Nephron (organoid): ENCODE measurements around the gene BCAS1.

Experiments used
- H3K27ac Mint-ChIP-seq, 3 experiments: 2 replicates each; pipeline ENCODE4 v1.8.0; 2020; ENCODE audit warnings: mixed read lengths in 3 of 3, mild to moderate bottlenecking in 2 of 3, moderate library complexity in 1 of 3
- H3K27me3 Mint-ChIP-seq: 2 replicates; pipeline ENCODE4 v1.8.0; 2021; ENCODE audit warnings: low read depth, mild to moderate bottlenecking, moderate library complexity, mixed read lengths
- H3K36me3 Mint-ChIP-seq: 2 replicates; pipeline ENCODE4 v1.8.0; 2020; ENCODE audit warnings: low read depth, mixed read lengths
- H3K4me1 Mint-ChIP-seq: 2 replicates; pipeline ENCODE4 v1.8.0; 2020; ENCODE audit warnings: mixed read lengths
- H3K4me3 Mint-ChIP-seq, 3 experiments: 2 replicates each; pipeline ENCODE4 v1.8.0; 2020; ENCODE audit warnings: mild to moderate bottlenecking in 3 of 3, mixed read lengths in 3 of 3, moderate library complexity in 2 of 3
- H3K9me3 Mint-ChIP-seq: 2 replicates; pipeline ENCODE4 v1.8.0; 2020; ENCODE audit warnings: mixed read lengths
- TF ChIP-seq, protein P1 (sequence below), 3 experiments: fragments of 200-600 bp; sonication (generic); IDR thresholded peaks; one replicate each; pipeline ENCODE4 v1.5.0; 2021; ENCODE audit warnings: antibody characterized with exemption in 3 of 3; ENCODE audit not compliant: unreplicated experiment in 3 of 3

Gene BCAS1

GRCh38 chr20:54064939-54065338 is 5.5 kb downstream of the BCAS1 start:
- TF ChIP-seq, protein P1, sequence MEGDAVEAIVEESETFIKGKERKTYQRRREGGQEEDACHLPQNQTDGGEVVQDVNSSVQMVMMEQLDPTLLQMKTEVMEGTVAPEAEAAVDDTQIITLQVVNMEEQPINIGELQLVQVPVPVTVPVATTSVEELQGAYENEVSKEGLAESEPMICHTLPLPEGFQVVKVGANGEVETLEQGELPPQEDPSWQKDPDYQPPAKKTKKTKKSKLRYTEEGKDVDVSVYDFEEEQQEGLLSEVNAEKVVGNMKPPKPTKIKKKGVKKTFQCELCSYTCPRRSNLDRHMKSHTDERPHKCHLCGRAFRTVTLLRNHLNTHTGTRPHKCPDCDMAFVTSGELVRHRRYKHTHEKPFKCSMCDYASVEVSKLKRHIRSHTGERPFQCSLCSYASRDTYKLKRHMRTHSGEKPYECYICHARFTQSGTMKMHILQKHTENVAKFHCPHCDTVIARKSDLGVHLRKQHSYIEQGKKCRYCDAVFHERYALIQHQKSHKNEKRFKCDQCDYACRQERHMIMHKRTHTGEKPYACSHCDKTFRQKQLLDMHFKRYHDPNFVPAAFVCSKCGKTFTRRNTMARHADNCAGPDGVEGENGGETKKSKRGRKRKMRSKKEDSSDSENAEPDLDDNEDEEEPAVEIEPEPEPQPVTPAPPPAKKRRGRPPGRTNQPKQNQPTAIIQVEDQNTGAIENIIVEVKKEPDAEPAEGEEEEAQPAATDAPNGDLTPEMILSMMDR (IDR thresholded peaks at IDR 0.05; ENCODE audit: unreplicated experiment in 3 of 3) = no peak
- H3K4me1 Mint-ChIP-seq = peaks cover 21% of the 10 kb centered on the region
- H3K4me3 Mint-ChIP-seq = no peak overlapping the region
- peak overlapping the region in 1 of 3 experiments; percentile 8 for H3K27ac Mint-ChIP-seq
- no peaks in the 10 kb centered on the region for H3K36me3 Mint-ChIP-seq
- H3K27me3 Mint-ChIP-seq = peaks cover 5% of the 10 kb centered on the region
- H3K9me3 Mint-ChIP-seq = no peaks in the 10 kb centered on the region

GRCh38 chr20:54063992-54064676 is 6.3 kb downstream of the BCAS1 start:
- no peaks in the 10 kb centered on the region for H3K36me3 Mint-ChIP-seq
- TF ChIP-seq, protein P1 (IDR thresholded peaks at IDR 0.05; ENCODE audit: unreplicated experiment in 3 of 3) = no peak
- peaks cover 5% of the 10 kb centered on the region for H3K27me3 Mint-ChIP-seq
- no peak overlapping the region for H3K4me3 Mint-ChIP-seq
- peak overlapping the region in 1 of 3 experiments; percentile 8 for H3K27ac Mint-ChIP-seq
- H3K4me1 Mint-ChIP-seq = peaks cover 21% of the 10 kb centered on the region
- no peaks in the 10 kb centered on the region for H3K9me3 Mint-ChIP-seq

DNA sequence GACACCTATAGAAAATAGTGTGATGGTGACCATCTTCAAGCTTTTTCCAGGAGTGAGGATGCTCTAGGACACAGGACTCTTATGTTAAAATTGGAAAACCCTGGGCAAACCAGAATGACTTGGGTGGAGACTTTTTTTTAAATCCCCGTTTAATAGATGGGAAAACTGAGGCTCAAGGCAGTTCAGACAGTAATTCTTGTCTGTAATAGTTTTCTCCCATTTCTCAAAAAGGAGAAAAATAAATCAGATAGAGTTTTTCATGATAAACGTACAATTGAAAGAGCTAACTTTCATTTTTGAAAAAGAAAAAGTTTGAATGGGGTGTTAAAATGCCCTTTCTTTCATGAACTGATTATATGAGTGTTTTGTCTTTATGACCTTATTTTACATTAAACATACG is 6.8 kb downstream of the BCAS1 start:
- H3K4me3 Mint-ChIP-seq = no peak overlapping the region

DNA sequence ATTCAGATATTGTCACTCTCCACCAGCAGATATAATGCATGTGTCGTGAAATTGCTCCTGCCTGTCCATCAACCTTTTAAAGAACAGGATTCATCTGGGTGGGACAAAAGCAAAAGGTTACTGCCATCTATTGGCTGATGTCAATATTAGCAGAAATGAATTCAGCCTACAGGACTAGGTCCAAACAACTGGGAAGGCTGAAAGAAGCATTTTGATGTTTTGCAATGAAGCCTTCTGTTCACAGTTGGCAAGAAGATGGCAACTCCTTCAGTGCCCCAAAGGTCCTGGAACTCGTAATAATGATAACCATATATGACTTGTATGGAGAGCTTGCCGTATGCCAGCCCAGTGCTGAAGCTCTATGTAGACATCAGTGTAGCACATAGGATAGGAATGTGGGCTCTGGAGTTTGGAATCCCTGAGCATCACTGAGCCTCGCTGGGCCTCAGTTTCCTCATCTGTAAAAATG is 7.5 kb downstream of the BCAS1 start:
- H3K4me3 Mint-ChIP-seq = no peak overlapping the region
- H3K27ac Mint-ChIP-seq = peak overlapping the region in 1 of 3 experiments; percentile 26
- TF ChIP-seq, protein P1 (IDR thresholded peaks at IDR 0.05; ENCODE audit: unreplicated experiment in 3 of 3) = peak; percentile 67
- no peaks in the 10 kb centered on the region for H3K27me3 Mint-ChIP-seq
- no peaks in the 10 kb centered on the region for H3K36me3 Mint-ChIP-seq
- H3K9me3 Mint-ChIP-seq = no peaks in the 10 kb centered on the region
- H3K4me1 Mint-ChIP-seq = peaks cover 21% of the 10 kb centered on the region

More for the DNA sequence above, 6.8 kb downstream of the BCAS1 start:
- H3K27me3 Mint-ChIP-seq = peaks cover 5% of the 10 kb centered on the region
- no peaks in the 10 kb centered on the region for H3K36me3 Mint-ChIP-seq
- H3K9me3 Mint-ChIP-seq = no peaks in the 10 kb centered on the region
- peaks cover 21% of the 10 kb centered on the region for H3K4me1 Mint-ChIP-seq
- peak overlapping the region in 1 of 3 experiments; percentile 8 for H3K27ac Mint-ChIP-seq
- TF ChIP-seq, protein P1 (IDR thresholded peaks at IDR 0.05; ENCODE audit: unreplicated experiment in 3 of 3) = no peak

DNA sequence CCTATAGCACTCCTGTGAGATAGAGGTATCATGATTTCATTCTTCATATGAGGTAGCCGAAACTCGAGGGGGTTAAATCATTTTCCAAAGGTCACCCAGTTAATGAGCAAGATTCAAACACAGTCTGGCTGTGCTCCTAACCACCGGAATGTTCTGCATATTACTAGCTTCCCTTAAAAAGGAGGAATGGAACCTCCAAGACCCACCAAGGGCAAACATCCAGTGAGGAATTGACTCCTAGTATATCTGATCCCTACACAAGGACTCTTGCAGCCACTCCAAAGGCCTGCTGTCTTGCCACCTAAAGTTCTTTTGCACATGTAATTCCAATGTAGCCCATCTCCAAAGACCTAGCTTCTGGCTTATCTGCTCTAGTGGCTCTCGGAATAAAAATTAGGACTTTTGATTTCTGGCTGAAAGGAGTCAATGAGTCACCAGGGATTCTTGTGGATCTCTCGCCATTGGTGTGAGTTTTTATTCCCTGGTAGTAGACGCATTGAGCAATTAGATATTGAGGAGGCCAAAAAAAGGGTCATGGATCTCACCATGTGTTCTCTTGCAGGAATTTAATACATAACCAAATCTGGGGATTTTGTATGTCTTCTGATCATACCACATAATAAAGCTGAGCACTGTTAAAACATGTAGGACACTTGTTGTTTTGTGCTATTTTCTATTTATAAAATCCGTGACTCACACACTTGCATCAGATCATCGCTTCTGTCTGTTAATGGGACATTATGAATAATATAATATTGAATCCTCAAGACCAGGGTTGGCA is 9.1 kb downstream of the BCAS1 start:
- no peaks in the 10 kb centered on the region for H3K36me3 Mint-ChIP-seq
- no peaks in the 10 kb centered on the region for H3K27me3 Mint-ChIP-seq

More for the DNA sequence above, 9.1 kb downstream of the BCAS1 start:
- Mint-ChIP-seq H3K27ac (no peak overlapping the region), H3K4me1 (peaks cover 21% of the 10 kb centered on the region), H3K4me3 (no peak overlapping the region), H3K9me3 (no peaks in the 10 kb centered on the region)
- TF ChIP-seq, protein P1 (IDR thresholded peaks at IDR 0.05; ENCODE audit: unreplicated experiment in 3 of 3) = no peak
